ENCODE data around the gene ADAMTS4.

The ADAMTS4 gene

DNA sequence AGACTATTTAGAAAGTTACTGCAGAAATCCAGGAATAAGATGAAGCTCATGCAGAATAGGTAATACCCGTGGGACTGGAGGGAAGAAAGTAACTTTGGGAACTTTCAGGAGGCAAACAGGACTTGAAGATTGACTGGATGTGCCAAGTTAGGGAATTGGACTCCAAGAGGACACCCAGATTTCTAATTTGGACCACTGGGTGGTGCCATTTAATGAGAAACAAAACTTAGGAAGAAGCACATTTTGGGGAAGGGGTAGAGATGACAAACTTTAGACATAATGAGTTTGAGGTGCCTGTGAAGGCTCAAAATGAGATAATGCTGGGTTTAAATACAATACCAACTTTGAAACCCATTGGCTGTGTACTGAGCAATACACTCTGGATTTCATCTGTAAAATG lies 18.2 kb downstream of the ADAMTS4 start:
- peaks cover 16% of the 10 kb centered on the region for H3K79me2 ChIP-seq (ENCODE audit: insufficient read depth, low read depth)

DNA sequence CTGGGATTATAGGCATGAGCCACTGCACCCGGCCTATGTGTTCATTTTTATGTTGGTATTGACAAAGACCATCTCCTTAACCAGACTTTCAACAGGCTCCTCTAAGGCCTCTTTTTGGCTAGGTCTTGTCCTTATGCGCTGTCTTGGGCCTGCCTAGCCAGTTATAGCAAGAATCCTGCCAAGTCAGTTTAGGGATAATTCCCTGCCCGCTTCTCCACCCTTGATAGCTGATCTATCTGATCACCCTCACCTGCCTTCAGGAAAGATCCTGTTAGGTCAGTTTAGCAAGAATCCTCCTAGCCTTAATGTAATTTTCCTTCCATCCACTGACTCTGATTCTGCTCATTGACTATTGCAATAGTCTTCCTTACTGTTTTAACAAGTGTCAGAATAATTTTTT lies 19.2 kb downstream of the ADAMTS4 start:
- TF ChIP-seq, protein P1, sequence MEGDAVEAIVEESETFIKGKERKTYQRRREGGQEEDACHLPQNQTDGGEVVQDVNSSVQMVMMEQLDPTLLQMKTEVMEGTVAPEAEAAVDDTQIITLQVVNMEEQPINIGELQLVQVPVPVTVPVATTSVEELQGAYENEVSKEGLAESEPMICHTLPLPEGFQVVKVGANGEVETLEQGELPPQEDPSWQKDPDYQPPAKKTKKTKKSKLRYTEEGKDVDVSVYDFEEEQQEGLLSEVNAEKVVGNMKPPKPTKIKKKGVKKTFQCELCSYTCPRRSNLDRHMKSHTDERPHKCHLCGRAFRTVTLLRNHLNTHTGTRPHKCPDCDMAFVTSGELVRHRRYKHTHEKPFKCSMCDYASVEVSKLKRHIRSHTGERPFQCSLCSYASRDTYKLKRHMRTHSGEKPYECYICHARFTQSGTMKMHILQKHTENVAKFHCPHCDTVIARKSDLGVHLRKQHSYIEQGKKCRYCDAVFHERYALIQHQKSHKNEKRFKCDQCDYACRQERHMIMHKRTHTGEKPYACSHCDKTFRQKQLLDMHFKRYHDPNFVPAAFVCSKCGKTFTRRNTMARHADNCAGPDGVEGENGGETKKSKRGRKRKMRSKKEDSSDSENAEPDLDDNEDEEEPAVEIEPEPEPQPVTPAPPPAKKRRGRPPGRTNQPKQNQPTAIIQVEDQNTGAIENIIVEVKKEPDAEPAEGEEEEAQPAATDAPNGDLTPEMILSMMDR (conservative IDR thresholded peaks at IDR 0.05; ENCODE audit: low read depth, low read length), result no peak
- no peak overlapping the region for H2AFZ ChIP-seq (ENCODE audit: low read depth)
- H3K79me2 ChIP-seq (ENCODE audit: insufficient read depth, low read depth), result peaks cover 26% of the 10 kb centered on the region
- H3K36me3 ChIP-seq (ENCODE audit: insufficient read depth), result peaks cover 2% of the 10 kb centered on the region; the same call in 1 of the 2 replicates
- H3K27ac ChIP-seq, result no peak overlapping the region
- no peaks in the 10 kb centered on the region for H3K27me3 ChIP-seq (ENCODE audit: insufficient read depth, low read depth)
- no peaks in the 10 kb centered on the region for H4K20me1 ChIP-seq (ENCODE audit: insufficient read depth)
- H3K4me3 ChIP-seq (IDR thresholded peaks at IDR 0.05; ENCODE audit: insufficient read depth, low read depth, low read length), result no peak overlapping the region
- H3K4me1 ChIP-seq (ENCODE audit: low read depth, poor library complexity, severe bottlenecking), result peaks cover 74% of the 10 kb centered on the region
- no peak overlapping the region for H3K4me2 ChIP-seq
- no peak overlapping the region for H3K9ac ChIP-seq

More for the DNA sequence above, 18.2 kb downstream of the ADAMTS4 start:
- H3K9ac ChIP-seq, result no peak overlapping the region
- H3K4me2 ChIP-seq, result 0 out of 2 replicates have a peak overlapping the region, but pooled peaks have one; percentile 2
- H2AFZ ChIP-seq (ENCODE audit: low read depth), result peak overlapping the region; percentile 1; the same call in 1 of the 2 replicates
- TF ChIP-seq, protein P1 (conservative IDR thresholded peaks at IDR 0.05; ENCODE audit: low read depth, low read length), result peak; percentile 73
- no peaks in the 10 kb centered on the region for H4K20me1 ChIP-seq (ENCODE audit: insufficient read depth)
- no peak overlapping the region for H3K4me3 ChIP-seq (IDR thresholded peaks at IDR 0.05; ENCODE audit: insufficient read depth, low read depth, low read length)
- 0 out of 2 replicates have a peak overlapping the region, but pooled peaks have one; percentile 1 for H3K27ac ChIP-seq
- H3K27me3 ChIP-seq (ENCODE audit: insufficient read depth, low read depth), result no peaks in the 10 kb centered on the region
- H3K36me3 ChIP-seq (ENCODE audit: insufficient read depth), result no peaks in the 10 kb centered on the region; the same call in 1 of the 2 replicates
- peaks cover 74% of the 10 kb centered on the region for H3K4me1 ChIP-seq (ENCODE audit: low read depth, poor library complexity, severe bottlenecking)

DNA sequence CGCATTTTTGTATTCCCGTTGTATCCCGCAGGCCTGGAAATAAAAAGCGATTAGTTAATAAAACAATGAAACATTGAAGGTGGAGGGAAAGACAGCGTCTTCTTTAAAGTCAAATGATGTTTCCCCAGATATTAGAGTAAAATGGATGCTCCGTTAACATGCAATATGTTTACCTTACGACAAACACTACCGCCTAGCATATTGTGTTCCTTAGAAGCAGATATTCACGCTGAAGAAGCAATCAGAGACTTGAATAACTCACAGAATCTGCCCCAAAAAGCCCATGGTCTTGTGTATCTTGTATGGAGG lies 21.0 kb downstream of the ADAMTS4 start:
- Histone ChIP-seq H3K4me2 (peak overlapping the region; percentile 95), H3K4me1 (ENCODE audit: low read depth, poor library complexity, severe bottlenecking) (peaks cover 72% of the 10 kb centered on the region), H4K20me1 (ENCODE audit: insufficient read depth) (no peaks in the 10 kb centered on the region), H3K4me3 (IDR thresholded peaks at IDR 0.05; ENCODE audit: insufficient read depth, low read depth, low read length) (peak overlapping the region; percentile 100), H2AFZ (ENCODE audit: low read depth) (peak overlapping the region; percentile 63), H3K9ac (peak overlapping the region; percentile 74; the same call in 1 of the 2 replicates), H3K27me3 (ENCODE audit: insufficient read depth, low read depth) (no peaks in the 10 kb centered on the region), H3K27ac (peak overlapping the region; percentile 73), H3K36me3 (ENCODE audit: insufficient read depth) (peaks cover 17% of the 10 kb centered on the region; the same call in 1 of the 2 replicates), H3K79me2 (ENCODE audit: insufficient read depth, low read depth) (peaks cover 33% of the 10 kb centered on the region)
- TF ChIP-seq, protein P1 (conservative IDR thresholded peaks at IDR 0.05; ENCODE audit: low read depth, low read length), result peak; percentile 76; the same call in 1 of the 2 replicates

DNA sequence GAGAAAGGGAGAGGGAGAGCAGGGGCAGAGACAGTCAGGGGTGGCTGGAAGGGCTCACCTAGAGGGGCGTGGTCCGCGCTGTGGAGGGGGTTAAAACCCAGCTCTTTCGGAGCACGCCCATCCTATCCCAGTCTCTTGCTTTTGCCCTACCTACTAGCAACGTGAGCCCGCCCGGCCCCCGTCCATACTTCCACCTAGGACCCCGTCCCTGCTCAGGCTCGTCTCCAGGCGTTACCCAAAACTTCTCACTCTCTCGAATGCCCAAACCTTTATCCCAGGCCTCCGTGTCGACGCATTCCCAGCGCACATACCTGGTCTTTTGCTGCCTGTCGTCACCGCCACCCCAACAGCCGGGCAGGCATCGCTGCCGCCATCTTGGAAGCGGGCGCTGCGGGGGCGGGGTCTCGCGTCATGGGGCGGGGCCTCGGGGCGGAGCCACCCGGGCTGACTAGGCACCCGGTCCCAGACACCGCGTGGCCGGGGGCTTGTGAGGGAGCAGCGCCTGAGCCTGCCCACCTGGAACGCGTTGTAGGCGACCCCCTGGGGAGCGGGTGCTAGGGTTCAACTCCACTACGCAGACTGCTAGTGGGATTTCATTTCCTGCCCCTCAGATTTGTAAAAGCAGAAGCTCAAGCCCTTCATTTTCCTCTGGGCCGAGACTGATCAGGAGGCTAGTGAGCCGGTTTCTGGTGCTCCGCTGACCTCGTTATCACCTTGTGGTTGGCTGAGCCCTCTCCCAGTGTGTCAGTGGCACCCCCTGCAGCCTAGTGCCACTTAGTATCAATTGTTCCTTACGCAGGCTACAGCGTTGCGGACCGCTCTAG lies 21.5 kb downstream of the ADAMTS4 start, which contains the start of gene B4GALT3:
B4GALT3 (minus strand) TSS at position 396 of the 824 bp plus-strand sequence. CDS start 1,447 bp downstream, outside the sequence.
- H3K4me1 ChIP-seq (ENCODE audit: low read depth, poor library complexity, severe bottlenecking), result peaks cover 72% of the 10 kb centered on the region
- peak within 1 kb of the TSS; percentile 73 for H3K27ac ChIP-seq
- H3K9ac ChIP-seq, result peak within 1 kb of the TSS; percentile 74
- peak within 1 kb of the TSS; percentile 100 for H3K4me3 ChIP-seq (IDR thresholded peaks at IDR 0.05; ENCODE audit: insufficient read depth, low read depth, low read length)
- H4K20me1 ChIP-seq (ENCODE audit: insufficient read depth), result no peaks in the 10 kb centered on the region
- H3K27me3 ChIP-seq (ENCODE audit: insufficient read depth, low read depth), result no peaks in the 10 kb centered on the region
- TF ChIP-seq, protein P1 (conservative IDR thresholded peaks at IDR 0.05; ENCODE audit: low read depth, low read length), result no peak; the same call in 1 of the 2 replicates
- H3K4me2 ChIP-seq, result peak within 1 kb of the TSS; percentile 95
- H2AFZ ChIP-seq (ENCODE audit: low read depth), result peak within 1 kb of the TSS; percentile 63
- peaks cover 39% of the 10 kb centered on the region for H3K79me2 ChIP-seq (ENCODE audit: insufficient read depth, low read depth)
- H3K36me3 ChIP-seq (ENCODE audit: insufficient read depth), result peaks cover 20% of the 10 kb centered on the region; the same call in 1 of the 2 replicates

Data from KMS-11 (cell line).